Measurements from ENCODE around the gene EIF2A. TPM values are rescaled to one million over a fixed set of nuclear protein-coding genes. Genes with fewer than 3 reads are reported as not detected.

The EIF2A gene
- total and polyA plus RNA-seq, 5 experiments from 2014 or later = 47.7 to 120 (median 67.2) TPM

DNA sequence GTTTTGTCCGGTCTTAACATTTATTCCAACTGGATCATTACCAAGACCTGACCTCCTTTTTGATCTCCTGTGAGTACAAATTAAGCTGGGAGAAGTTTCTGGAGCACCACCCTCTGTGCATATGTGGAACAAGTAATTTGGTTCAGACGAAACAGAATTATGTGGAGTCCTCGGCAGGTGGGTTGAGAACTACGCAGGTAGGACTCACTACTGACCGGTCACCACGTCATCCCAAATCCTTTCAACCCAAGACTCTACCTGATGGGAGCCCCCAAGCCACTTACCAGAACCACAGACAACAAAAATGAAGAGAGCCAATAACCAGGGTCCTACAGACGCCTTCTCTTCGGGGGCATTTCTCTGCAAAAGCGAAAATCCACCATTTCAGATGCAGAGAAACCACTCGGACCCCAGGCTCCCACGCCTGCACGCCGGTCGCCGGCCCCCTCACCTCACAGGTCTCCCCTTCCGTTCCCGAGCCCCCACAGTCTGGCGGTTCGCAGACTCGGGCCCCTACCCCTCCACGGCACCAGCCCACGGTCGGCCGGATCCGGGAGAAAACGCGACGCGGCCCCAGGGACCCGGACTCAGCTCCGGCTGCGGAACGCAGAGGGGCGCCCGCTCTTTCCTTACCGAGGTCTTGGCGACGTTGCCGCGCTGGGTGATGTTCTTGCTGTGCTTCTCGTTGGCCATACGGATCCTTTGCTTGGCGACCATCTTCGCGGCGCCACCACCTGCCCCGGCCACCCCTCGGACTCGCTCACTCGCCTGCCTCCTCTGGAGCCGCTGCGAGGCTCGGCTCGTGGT lies 965 bp upstream of the EIF2A start:
- peaks cover 25 to 82% (median 74%) of the 10 kb centered on the region in 4 donors for H3K4me1 Mint-ChIP-seq
- H3K36me3 Mint-ChIP-seq = peaks cover 0 to 47% (median 0%) of the 10 kb centered on the region in 3 donors
- peak overlapping the region; percentile 92 to 100 (median 98) for H3K27ac Mint-ChIP-seq
- POLR2A ChIA-PET = interaction anchor here (1.0 to 4.2 kb wide), 15 partner anchors 8 to 655 kb away, joined by 3 to 58 read pairs (median 5); partner anchors contain the start of genes ERICH6, SELENOT, SIAH2 and TSC22D2
- H3K27me3 Mint-ChIP-seq = no peaks in the 10 kb centered on the region
- peak overlapping the region; percentile 92 to 99 (median 96) for H3K4me3 Mint-ChIP-seq
- ATAC-seq = peak; percentile 19 to 29
- no peaks in the 10 kb centered on the region for H3K9me3 Mint-ChIP-seq
- peak in 8 of 10 donors; percentile 6 to 72 (median 29) for DNase-seq

DNA sequence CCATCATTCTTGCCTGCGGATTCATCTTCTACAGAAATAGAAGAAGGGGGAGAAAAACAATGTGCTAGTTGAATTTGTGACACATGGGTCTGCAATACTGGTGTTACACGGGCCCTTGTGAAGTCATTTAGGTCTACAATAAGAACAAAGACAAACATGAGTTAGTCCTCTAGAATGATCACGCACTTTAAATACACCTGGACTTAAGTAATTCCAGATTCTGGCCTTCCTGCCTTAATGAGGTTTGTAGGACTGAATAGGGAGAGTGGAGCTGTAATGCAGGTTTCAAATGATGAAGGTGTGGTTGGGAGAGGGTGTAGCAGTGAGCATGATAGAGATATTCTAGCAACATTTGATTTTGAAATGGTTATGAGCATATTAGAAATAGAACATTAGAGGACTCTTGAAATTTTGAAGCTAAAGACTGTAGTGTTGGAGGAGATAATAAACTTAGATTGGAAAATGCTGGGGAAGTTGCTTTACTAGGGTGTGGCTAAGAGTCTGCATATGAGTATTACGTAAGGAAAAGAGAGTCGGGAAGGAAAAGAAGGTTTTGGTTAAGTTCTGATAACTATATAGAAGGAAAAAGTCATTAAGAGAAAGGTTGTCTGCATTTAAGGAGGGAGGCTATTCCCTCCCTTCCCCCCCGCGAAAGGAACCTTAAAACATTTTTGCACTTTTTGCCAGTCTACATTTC lies 606 bp downstream of the EIF2A start:
- peaks cover 23 to 76% (median 67%) of the 10 kb centered on the region in 4 donors for H3K4me1 Mint-ChIP-seq
- POLR2A ChIA-PET = interaction anchor here (0.6 to 4.2 kb wide), 13 partner anchors 10 to 1696 kb away, joined by 3 to 58 read pairs (median 4); partner anchors contain the start of genes ERICH6, SELENOT, SIAH2 and TSC22D2
- H3K36me3 Mint-ChIP-seq = peaks cover 0 to 42% (median 0%) of the 10 kb centered on the region in 3 donors

DNA sequence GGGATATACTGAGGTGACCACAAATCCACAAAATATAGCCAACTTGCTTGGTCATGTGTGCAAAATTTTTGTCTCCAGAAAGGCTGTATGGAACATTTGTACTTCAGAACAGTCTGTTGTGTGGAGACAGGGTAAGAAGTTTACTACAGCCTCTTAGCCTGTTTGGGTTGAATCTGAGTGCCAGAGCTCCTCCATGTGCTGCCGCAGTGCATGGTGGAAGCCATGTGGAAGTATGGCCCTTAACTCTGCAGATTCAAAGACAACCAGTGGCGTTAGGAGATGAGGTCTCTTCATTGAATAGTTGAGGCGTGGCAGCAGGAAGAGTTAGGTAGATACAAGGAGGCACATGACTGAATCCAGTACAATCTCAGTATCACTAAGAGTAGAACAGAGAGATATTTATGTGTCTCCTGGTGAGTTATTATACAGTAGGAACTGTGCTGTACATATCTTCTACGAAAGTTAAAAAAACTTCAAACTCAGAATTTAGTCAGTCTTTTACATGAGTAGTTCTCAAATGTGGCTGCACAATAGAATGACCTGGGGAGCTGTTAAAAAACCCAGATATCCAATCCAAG lies 9.4 kb downstream of the EIF2A start:
- Mint-ChIP-seq H3K4me1 (peaks cover 16 to 43% (median 34%) of the 10 kb centered on the region in 4 donors), H3K27me3 (no peaks in the 10 kb centered on the region), H3K4me3 (peak overlapping the region in 1 of 10 donors; percentile 20), H3K27ac (peak overlapping the region in 3 of 10 donors; percentile 3 to 60 (median 13)), H3K9me3 (no peaks in the 10 kb centered on the region), H3K36me3 (peaks cover 0 to 75% (median 8%) of the 10 kb centered on the region in 3 donors)
- POLR2A ChIA-PET = interaction anchor here (1.1 to 1.3 kb wide), 2 partner anchors 8 to 10 kb away, joined by 3 to 5 read pairs; partner anchors contain the start of genes EIF2A and SERP1
- no peak for ATAC-seq
- no peak for DNase-seq

More for the DNA sequence above, 606 bp downstream of the EIF2A start:
- Mint-ChIP-seq H3K9me3 (no peaks in the 10 kb centered on the region), H3K27me3 (no peaks in the 10 kb centered on the region), H3K27ac (peak overlapping the region; percentile 97 to 100 (median 98)), H3K4me3 (peak overlapping the region; percentile 92 to 99 (median 96))
- ATAC-seq (no peak), DNase-seq (no peak)

DNA sequence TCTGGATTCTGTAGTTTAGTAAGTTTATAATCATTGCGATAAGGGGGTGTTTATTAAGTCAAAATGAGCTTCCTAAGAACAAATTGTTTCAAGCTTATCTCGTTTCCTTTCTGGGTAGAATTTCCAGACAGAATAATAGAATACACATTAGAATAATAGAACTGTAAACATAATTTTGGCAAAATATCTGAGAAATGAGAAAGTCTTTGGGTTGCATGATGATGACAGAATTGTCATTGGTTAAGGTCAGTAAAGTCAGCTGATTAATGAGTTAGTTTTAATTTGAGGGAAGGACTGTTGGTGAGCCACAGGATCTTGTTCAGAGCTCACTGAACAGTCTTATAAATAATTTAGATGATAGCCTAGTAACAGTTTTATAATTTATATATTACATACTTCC lies 10.2 kb downstream of the EIF2A start:
- Mint-ChIP-seq H3K27ac (peak overlapping the region in 3 of 10 donors; percentile 3 to 18 (median 16)), H3K4me3 (no peak overlapping the region), H3K4me1 (peaks cover 15 to 39% (median 31%) of the 10 kb centered on the region in 4 donors), H3K36me3 (peaks cover 0 to 72% (median 8%) of the 10 kb centered on the region in 3 donors), H3K9me3 (no peaks in the 10 kb centered on the region), H3K27me3 (no peaks in the 10 kb centered on the region)
- ATAC-seq = no peak
- POLR2A ChIA-PET = interaction anchor here (1.1 to 1.3 kb wide), 3 partner anchors 9 to 46 kb away, joined by 3 to 5 read pairs (median 3); partner anchors contain the start of genes EIF2A, SELENOT and SERP1
- DNase-seq = no peak

DNA sequence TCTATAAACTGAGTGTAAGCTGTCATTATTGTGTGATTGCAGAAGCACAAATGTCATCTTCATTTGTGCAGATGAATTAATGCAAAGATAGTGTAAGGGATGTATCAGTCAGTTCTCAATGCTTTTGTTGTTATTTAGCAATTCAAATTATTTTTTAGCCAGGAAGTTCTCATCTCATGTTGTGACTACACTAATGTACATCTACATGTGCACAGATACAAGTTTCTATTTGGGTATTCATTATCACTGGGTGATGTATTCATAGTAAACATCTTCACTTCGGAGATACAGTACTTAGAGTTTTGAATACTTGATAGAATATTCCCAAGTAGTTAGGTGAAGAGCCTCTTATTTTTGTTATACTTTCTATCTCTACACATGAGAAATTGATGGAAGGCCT lies 11.1 kb downstream of the EIF2A start:
- POLR2A ChIA-PET = interaction anchor here (0.6 to 1.3 kb wide), 2 partner anchors 16 to 45 kb away, joined by 3 read pairs; partner anchors contain the start of gene SELENOT
- H3K9me3 Mint-ChIP-seq = no peaks in the 10 kb centered on the region
- H3K36me3 Mint-ChIP-seq = peaks cover 0 to 75% (median 8%) of the 10 kb centered on the region in 3 donors
- ATAC-seq = no peak
- H3K4me1 Mint-ChIP-seq = peaks cover 12 to 39% (median 29%) of the 10 kb centered on the region in 4 donors
- no peak overlapping the region for H3K4me3 Mint-ChIP-seq
- H3K27me3 Mint-ChIP-seq = no peaks in the 10 kb centered on the region
- peak overlapping the region in 2 of 10 donors; percentile 33 to 47 for H3K27ac Mint-ChIP-seq
- no peak for DNase-seq

DNA sequence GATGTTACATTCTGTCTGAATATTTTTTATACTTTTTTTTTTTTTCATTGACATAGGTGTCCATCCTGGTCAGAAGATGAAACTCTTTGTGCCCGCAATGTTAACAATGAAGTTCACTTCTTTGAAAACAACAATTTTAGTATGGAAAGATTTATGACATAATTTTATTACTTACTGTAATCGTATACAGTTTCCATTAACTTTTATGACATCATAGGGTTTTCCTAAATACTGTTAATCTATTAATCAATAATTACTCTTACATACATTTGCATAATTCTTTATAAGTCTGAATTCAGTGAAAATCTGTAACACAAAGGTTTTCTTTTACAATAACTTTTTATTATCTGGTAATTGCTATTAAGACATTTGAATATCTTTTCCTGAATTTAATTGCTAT lies 17.7 kb downstream of the EIF2A start:
- ATAC-seq (no peak), DNase-seq (no peak)
- Mint-ChIP-seq H3K4me1 (peaks cover 0 to 2% (median 2%) of the 10 kb centered on the region in 4 donors), H3K27me3 (no peaks in the 10 kb centered on the region), H3K9me3 (no peaks in the 10 kb centered on the region), H3K27ac (no peak overlapping the region), H3K4me3 (no peak overlapping the region), H3K36me3 (peaks cover 0 to 67% (median 7%) of the 10 kb centered on the region in 3 donors)
- POLR2A ChIA-PET = no interaction called here

DNA sequence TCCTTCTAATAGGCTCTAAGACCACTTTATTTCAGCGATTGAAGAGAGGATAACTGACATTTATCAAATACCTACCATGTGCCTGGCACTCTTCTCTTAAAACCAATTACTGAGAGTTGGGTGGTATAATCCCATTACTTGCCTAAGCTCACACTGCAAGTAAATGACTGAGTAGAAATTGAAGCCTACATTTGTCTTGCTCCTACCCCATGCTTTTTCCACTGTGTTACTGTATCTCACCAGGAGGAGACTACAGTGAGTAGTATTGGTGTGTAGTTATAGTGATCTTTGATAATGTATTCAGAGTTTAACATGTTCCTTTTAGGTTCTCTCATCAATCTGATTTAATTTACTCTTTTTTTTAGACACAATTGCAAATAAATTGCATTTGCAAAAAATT lies 20.7 kb downstream of the EIF2A start:
- POLR2A ChIA-PET = no interaction called here
- H3K27ac Mint-ChIP-seq = no peak overlapping the region
- no peaks in the 10 kb centered on the region for H3K27me3 Mint-ChIP-seq
- peaks cover 0 to 75% (median 11%) of the 10 kb centered on the region in 3 donors for H3K36me3 Mint-ChIP-seq
- H3K4me1 Mint-ChIP-seq = no peaks in the 10 kb centered on the region
- no peak overlapping the region for H3K4me3 Mint-ChIP-seq
- H3K9me3 Mint-ChIP-seq = no peaks in the 10 kb centered on the region
- DNase-seq (no peak), ATAC-seq (no peak)

DNA sequence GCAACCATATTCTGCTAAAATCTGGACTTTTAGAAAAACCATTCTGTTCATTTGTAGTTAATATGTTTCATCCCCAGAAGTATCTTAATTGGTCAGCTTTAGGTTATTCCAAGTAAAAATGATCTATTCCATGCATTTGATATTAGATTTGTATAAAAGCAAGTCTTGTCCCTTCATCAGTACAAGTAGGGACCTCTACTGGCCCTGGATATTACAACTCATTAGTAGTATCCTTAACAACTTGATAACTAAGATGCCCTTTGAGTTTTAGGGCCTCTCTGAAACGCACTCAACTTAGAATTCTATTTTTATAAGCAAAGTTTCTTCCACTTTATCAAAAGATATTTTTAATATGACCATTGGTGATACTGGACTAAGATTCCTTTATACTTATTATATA lies 31.3 kb downstream of the EIF2A start:
- peak overlapping the region in 4 of 10 donors; percentile 1 to 66 (median 38) for H3K27ac Mint-ChIP-seq
- ATAC-seq (no peak), DNase-seq (no peak)
- peaks cover 0 to 26% (median 11%) of the 10 kb centered on the region in 4 donors for H3K4me1 Mint-ChIP-seq
- POLR2A ChIA-PET = no interaction called here
- H3K36me3 Mint-ChIP-seq = peaks cover 0 to 84% (median 16%) of the 10 kb centered on the region in 3 donors
- H3K27me3 Mint-ChIP-seq = no peaks in the 10 kb centered on the region
- no peaks in the 10 kb centered on the region for H3K9me3 Mint-ChIP-seq
- H3K4me3 Mint-ChIP-seq = no peak overlapping the region

DNA sequence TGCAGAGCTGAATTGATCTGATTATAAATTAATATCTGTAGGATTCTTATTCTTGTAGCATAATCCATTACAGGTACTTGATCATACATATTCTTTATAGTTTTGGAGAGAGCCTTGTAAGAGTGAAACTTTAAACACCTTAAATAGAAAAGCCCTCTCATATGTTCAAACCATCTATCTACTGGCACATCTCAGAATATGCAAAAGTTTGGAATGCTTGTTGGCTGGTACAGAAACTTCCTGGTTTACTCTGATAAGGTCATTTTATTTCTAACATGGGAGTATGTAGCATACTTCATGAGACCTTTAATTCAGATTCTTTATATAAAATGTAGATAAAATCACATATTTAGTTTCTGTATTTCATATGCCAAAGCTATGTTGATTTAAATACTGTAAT lies 34.6 kb downstream of the EIF2A start:
- peak overlapping the region in 1 of 10 donors; percentile 47 for H3K27ac Mint-ChIP-seq
- ATAC-seq (no peak), DNase-seq (no peak)
- POLR2A ChIA-PET = no interaction called here
- H3K4me1 Mint-ChIP-seq = peaks cover 0 to 12% (median 5%) of the 10 kb centered on the region in 4 donors
- no peaks in the 10 kb centered on the region for H3K27me3 Mint-ChIP-seq
- no peaks in the 10 kb centered on the region for H3K9me3 Mint-ChIP-seq
- H3K36me3 Mint-ChIP-seq = peaks cover 4 to 83% (median 12%) of the 10 kb centered on the region in 3 donors
- H3K4me3 Mint-ChIP-seq = no peak overlapping the region

DNA sequence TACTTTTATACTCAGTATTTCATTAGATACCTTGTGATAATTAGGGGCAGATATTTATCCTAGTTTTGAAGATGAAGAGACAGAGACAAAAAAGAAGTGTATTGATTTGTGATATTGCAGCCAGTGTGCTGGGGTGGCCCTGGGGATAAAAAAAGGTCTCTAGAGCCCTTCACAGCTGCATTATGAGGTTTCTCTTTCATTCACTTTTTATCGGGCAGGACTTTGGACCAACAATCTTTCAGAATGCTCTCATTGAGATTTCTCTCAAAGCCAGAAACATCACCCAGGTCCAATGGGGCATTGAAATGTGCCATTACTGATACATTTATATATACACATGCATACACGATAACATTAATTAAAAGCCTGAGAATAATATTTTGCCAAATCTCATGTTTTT lies 36.0 kb downstream of the EIF2A start:
- Mint-ChIP-seq H3K36me3 (peaks cover 4 to 78% (median 10%) of the 10 kb centered on the region in 3 donors), H3K9me3 (no peaks in the 10 kb centered on the region), H3K27me3 (no peaks in the 10 kb centered on the region), H3K4me3 (no peak overlapping the region), H3K27ac (peak overlapping the region in 4 of 10 donors; percentile 41 to 76 (median 56)), H3K4me1 (peaks cover 0 to 3% (median 0%) of the 10 kb centered on the region in 4 donors)
- POLR2A ChIA-PET = no interaction called here
- no peak for ATAC-seq
- DNase-seq = no peak

DNA sequence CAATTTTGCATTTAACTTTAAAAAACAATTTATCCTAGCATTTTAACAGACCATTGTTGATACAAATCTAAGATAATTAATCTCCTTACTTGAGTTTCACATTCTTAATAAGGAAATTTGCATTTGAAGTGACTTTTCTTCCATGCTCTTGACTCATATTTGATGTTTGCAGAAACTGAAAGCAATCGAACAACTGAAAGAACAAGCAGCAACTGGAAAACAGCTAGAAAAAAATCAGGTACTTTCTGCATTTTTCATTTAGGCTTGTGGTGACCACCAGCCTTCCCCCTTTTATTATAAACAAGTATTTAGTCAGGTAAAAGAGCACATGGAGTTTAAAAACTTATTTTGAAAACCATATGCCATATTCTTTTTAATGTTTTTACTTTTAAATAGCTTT lies 36.4 kb downstream of the EIF2A start:
- H3K9me3 Mint-ChIP-seq = no peaks in the 10 kb centered on the region
- DNase-seq (no peak), ATAC-seq (no peak)
- no peak overlapping the region for H3K4me3 Mint-ChIP-seq
- H3K36me3 Mint-ChIP-seq = peaks cover 4 to 74% (median 10%) of the 10 kb centered on the region in 3 donors
- no peaks in the 10 kb centered on the region for H3K27me3 Mint-ChIP-seq
- H3K27ac Mint-ChIP-seq = peak overlapping the region in 1 of 10 donors; percentile 41
- POLR2A ChIA-PET = no interaction called here
- no peaks in the 10 kb centered on the region for H3K4me1 Mint-ChIP-seq
